ENCODE measurements around the gene MGRN1.

MGRN1 gene

DNA sequence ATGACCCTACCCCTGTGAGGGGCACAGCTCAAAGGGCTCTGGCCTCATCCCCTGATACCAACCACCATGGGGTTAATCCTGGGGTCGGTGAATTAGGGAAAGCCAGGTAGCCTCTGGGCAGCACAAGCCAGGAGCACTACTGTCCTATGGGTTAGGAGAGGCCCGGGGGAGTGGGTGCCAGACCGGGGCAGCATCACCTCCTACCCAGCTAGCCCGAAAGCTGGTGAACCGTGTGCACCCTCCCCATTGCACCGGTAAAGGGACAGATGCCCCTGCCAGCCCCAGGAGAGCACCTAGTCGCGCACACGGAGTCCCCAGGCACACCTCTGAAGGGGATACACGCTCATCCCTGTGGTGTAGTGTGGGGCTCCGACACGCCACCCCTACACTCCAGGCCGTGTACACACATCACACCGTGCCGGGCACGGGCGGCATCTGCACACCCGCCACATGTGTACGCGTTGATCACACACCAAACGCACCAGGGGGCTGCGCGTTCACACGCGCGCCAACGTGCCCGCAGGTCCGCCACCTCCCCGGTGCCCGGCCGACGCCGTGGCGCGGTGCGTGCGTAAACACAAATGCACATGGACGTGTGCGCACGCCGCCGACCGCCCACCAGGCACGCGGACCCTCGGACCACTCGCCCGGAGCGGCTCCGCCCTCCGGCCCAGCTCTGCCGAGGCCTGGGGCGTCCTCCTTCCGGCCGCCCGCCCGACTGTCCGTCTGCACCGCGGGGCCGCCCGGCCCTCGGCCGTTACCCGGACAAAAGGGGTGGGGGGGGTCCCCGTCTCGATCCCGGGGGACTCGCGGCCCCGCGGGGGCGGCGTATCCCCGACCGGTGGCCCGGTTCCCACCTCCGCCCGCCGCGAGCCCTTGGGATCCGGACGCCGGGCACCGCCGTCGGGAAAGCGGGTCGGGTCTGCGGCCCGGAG lies 10.7 kb upstream of the MGRN1 start:
- peak overlapping the region; percentile 86 for H3K4me3 ChIP-seq (ENCODE audit: low read depth, low read length)
- TF ChIP-seq CTCF (conservative IDR thresholded peaks at IDR 0.05; ENCODE audit: low read depth, low read length), result no peak
- peak; percentile 46 for DNase-seq (ENCODE audit: low read depth)

GRCh38 chr16:4614571-4615383 lies 9.8 kb upstream of the MGRN1 start, which contains the start of gene UBALD1:
UBALD1 (minus strand) TSS chr16:4614888; CDS start chr16:4614797, 91 bp downstream.
- no peak for TF ChIP-seq CTCF (conservative IDR thresholded peaks at IDR 0.05; ENCODE audit: low read depth, low read length)
- DNase-seq (ENCODE audit: low read depth), result peak; percentile 93
- peak within 1 kb of the TSS; percentile 86 for H3K4me3 ChIP-seq (ENCODE audit: low read depth, low read length)

GRCh38 chr16:4615384-4616046 lies 9.1 kb upstream of the MGRN1 start:
- no peak for TF ChIP-seq CTCF (conservative IDR thresholded peaks at IDR 0.05; ENCODE audit: low read depth, low read length)
- peak overlapping the region; percentile 86 for H3K4me3 ChIP-seq (ENCODE audit: low read depth, low read length)
- DNase-seq (ENCODE audit: low read depth), result no peak

DNA sequence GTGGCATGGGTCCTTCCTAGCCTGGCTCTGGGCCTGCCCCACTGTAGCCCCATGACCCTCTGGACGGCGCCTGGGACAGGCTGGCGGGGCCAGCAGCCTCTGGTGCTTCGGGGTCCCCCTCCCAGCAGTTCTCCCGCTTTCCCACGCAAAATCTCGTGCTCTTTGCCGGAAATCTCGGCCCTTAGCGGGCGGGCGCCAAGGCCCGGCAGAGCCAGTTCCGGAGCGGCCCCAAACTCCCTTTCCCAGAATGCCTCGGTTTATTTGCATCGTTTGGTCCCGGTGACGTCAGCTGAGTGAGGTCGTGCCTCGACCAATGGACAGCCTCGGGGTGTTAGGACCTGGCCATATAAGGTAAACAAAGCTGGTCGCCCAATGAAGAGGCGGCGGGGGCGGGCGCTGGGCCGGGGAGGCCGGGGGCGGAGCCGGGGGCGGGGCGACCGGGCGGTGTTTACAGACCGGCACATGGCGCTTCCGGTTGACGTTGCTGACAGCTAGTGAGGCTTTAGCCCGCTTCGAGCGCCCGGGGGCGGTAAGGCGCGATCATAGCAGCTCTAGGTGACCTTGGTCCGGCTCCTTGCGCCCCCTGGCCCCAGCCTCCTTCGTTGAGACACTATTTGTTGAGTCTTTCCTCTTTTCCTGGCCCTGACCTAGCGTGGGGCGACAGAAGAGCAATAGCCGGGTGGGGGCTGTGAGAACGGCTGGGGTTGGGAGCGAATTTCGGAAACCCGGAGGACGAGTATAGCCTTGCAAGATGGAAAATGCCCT lies 8.4 kb upstream of the MGRN1 start:
- peak overlapping the region; percentile 65 for H3K4me3 ChIP-seq (ENCODE audit: low read depth, low read length)
- peak; percentile 46 for TF ChIP-seq CTCF (conservative IDR thresholded peaks at IDR 0.05; ENCODE audit: low read depth, low read length)
- peak; percentile 100 for DNase-seq (ENCODE audit: low read depth)

- no peak for TF ChIP-seq CTCF (conservative IDR thresholded peaks at IDR 0.05; ENCODE audit: low read depth, low read length)
- DNase-seq (ENCODE audit: low read depth), result no peak
- no peak overlapping the region for H3K4me3 ChIP-seq (ENCODE audit: low read depth, low read length)
Measured at GRCh38 chr16:4617880-4618279, 6.7 kb upstream of the MGRN1 start.
